GM18520 (cell line): ENCODE results near the gene SH2D5.
"Not testable (repeated sequence)": the region's sequence is repeated elsewhere in the genome, so short reads cannot be mapped to it uniquely, and the experiment has no call there.

Experiments
- ATAC-seq: cut with Tn5 transposase; IDR thresholded peaks from one replicate; pipeline ENCODE4 v1.9.1; 2021; ENCODE audit not compliant: unreplicated experiment

Gene SH2D5

GRCh38 chr1:20696397-20697333 lies 35.8 kb downstream of the SH2D5 start:
- ATAC-seq = no peak

GRCh38 chr1:20695515-20695914 lies 37.0 kb downstream of the SH2D5 start:
- no peak for ATAC-seq

GRCh38 chr1:20693623-20694022 lies 38.9 kb downstream of the SH2D5 start:
- no peak for ATAC-seq

GRCh38 chr1:20691872-20692271 lies 40.6 kb downstream of the SH2D5 start:
- ATAC-seq = no peak

GRCh38 chr1:20689645-20690056 lies 42.9 kb downstream of the SH2D5 start:
- ATAC-seq = no peak

GRCh38 chr1:20686883-20687725 lies 45.4 kb downstream of the SH2D5 start:
- no peak for ATAC-seq

- ATAC-seq = no peak
These were observed 46.8 kb downstream of the SH2D5 start for GRCh38 chr1:20685741-20686140.

- ATAC-seq = no peak
These were observed 47.3 kb downstream of the SH2D5 start for GRCh38 chr1:20685099-20685662.

GRCh38 chr1:20684651-20685050 lies 47.9 kb downstream of the SH2D5 start:
- ATAC-seq = no peak

- ATAC-seq = no peak
These were observed 48.4 kb downstream of the SH2D5 start for GRCh38 chr1:20684050-20684620.

GRCh38 chr1:20683614-20684013 lies 48.9 kb downstream of the SH2D5 start:
- ATAC-seq = no peak

GRCh38 chr1:20682571-20683236 lies 49.8 kb downstream of the SH2D5 start:
- no peak for ATAC-seq

GRCh38 chr1:20681999-20682398 lies 50.5 kb downstream of the SH2D5 start:
- ATAC-seq = no peak

- ATAC-seq = no peak
These were observed 52.2 kb downstream of the SH2D5 start for GRCh38 chr1:20680269-20680668.

- ATAC-seq = no peak
These were observed 53.9 kb downstream of the SH2D5 start for GRCh38 chr1:20678599-20678998.

- not testable (repeated sequence) for ATAC-seq
These were observed 58.9 kb downstream of the SH2D5 start for GRCh38 chr1:20673626-20674025.

GRCh38 chr1:20672265-20672632 lies 60.3 kb downstream of the SH2D5 start:
- ATAC-seq = no peak

- ATAC-seq = no peak
These were observed 61.6 kb downstream of the SH2D5 start for GRCh38 chr1:20670936-20671335.
